ENCODE measurements around the gene SEMA7A.

DNA sequence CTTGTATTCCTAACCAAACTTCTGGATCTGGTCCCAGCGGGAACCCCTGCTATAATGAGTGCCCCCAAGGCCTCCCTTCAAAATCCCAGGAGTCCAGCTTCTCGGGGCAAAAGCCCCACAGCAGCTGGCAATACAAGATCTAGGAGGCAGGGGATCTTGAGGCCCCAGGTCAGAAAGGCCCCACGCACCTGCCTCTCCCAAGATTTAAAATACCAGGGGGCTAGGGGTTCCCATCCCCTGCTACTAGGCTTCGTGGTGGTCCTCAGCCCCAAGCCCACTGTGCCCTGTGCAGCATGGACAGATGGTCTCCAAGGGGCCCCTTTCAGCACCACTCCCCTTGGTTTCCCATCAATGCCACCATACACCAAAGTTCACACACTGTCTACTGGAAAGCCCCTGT, 50.5 kb downstream of the SEMA7A start:
- TF ChIP-seq, protein P1, sequence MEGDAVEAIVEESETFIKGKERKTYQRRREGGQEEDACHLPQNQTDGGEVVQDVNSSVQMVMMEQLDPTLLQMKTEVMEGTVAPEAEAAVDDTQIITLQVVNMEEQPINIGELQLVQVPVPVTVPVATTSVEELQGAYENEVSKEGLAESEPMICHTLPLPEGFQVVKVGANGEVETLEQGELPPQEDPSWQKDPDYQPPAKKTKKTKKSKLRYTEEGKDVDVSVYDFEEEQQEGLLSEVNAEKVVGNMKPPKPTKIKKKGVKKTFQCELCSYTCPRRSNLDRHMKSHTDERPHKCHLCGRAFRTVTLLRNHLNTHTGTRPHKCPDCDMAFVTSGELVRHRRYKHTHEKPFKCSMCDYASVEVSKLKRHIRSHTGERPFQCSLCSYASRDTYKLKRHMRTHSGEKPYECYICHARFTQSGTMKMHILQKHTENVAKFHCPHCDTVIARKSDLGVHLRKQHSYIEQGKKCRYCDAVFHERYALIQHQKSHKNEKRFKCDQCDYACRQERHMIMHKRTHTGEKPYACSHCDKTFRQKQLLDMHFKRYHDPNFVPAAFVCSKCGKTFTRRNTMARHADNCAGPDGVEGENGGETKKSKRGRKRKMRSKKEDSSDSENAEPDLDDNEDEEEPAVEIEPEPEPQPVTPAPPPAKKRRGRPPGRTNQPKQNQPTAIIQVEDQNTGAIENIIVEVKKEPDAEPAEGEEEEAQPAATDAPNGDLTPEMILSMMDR (IDR thresholded peaks at IDR 0.05), result no peak
- no peak for TF ChIP-seq POLR2A (IDR thresholded peaks at IDR 0.05)
